Psoas muscle (tissue), 8 donors: Measurements from ENCODE around the gene MYO5B. TPM values are rescaled to one million over a fixed set of nuclear protein-coding genes. Genes with fewer than 3 reads are reported as not detected.
"Not testable (repeated sequence)": the region's sequence is repeated elsewhere in the genome, so short reads cannot be mapped to it uniquely, and the experiment has no call there.

Source experiments
- ATAC-seq, 4 donors: fragments of 200-7000 bp; cut with Tn5 transposase; one replicate each; pipeline ENCODE4 v1.9.1; 2020; ENCODE audit warnings: moderate library complexity in 3 of 4, mild to moderate bottlenecking in 2 of 4
- DNase-seq, 2 donors: peaks; one replicate each; pipeline ENCODE4 v3.0.0-alpha.2; 2020
- H3K27ac ChIP-seq: fragments of 200-600 bp; one replicate; pipeline ENCODE4 v1.8.0; 2022
- H3K27me3 ChIP-seq, 3 donors: fragments of 200-600 bp in 1 of 3; one replicate each; pipeline versions ENCODE4 v1.6.1 to v1.8.0; 2013 to 2022; ENCODE audit warnings: low read length in 2 of 3, mild to moderate bottlenecking in 2 of 3, moderate library complexity in 1 of 3; ENCODE audit not compliant: insufficient read depth in 3 of 3
- H3K36me3 ChIP-seq, 2 donors: fragments of 200-600 bp in 1 of 2; one replicate each; pipeline versions ENCODE4 v1.6.1 to v1.8.0; 2013 to 2022; ENCODE audit warnings: low read depth in 1 of 2, mild to moderate bottlenecking in 1 of 2, moderate library complexity in 1 of 2; ENCODE audit not compliant: insufficient read depth in 1 of 2
- H3K4me1 ChIP-seq: fragments of 200-600 bp; one replicate; pipeline ENCODE4 v1.8.0; 2022
- H3K4me3 ChIP-seq: fragments of 200-600 bp; one replicate; pipeline ENCODE4 v1.8.0; 2022; ENCODE audit warnings: mild to moderate bottlenecking
- H3K9me3 ChIP-seq: fragments of 200-600 bp; one replicate; pipeline ENCODE4 v1.8.0; 2022
- CTCF ChIP-seq: fragments of 200-600 bp; IDR thresholded peaks from one replicate; pipeline ENCODE4 v1.8.0; 2022; ENCODE audit warnings: antibody characterized with exemption
- WGBS, 3 donors: extraction: QIAGEN DNeasy Blood & Tissue Kit; methylation state at CpG; one replicate each; pipeline versions ENCODE4 v1.1.6 to v1.1.7; 2013; 5-methylcytosine and 5-hydroxymethylcytosine counted together
- intact Hi-C, 2 donors: fragments of 100-400 bp; cut with DNase I; formaldehyde crosslinking; loops; one replicate each; pipeline versions ENCODE4 v1.11.0 to v1.14.2; 2022
- polyA plus RNA-seq, 3 donors: library from polyadenylated mRNA; stranded (reverse); fragments of 200-250 nt; gene quantifications; one replicate each; pipeline ENCODE4 v1.2.3, GENCODE V29; 2013
- total RNA-seq, 4 donors: library from RNA; stranded (reverse); fragmentation: NEBNext Ultra II Directional in 2 of 4; extraction: Animal tissue kit (Norgen Biotek cat#: 25700) in 2 of 4; gene quantifications; one replicate each; pipeline versions ENCODE4 v1.2.1 to v1.2.4, GENCODE V29; 2021 to 2023
- donor health status: healthy with polysubstance abuse.
- donor health status: DM: no; HTN: no; CAD: no; lungs with moderate emphysema.
- donor health status: Bipolar disorder and iron deficiency.
- donor health status: healthy.
- donor health status: DM: yes; HTN: yes; CAD: no.
- donor health status: DM: no; HTN: no; CAD: no.
- donor health status: DM: no; HTN: no; CAD: no.
- donor health status: DM: yes; HTN: yes; CAD: no.

MYO5B gene
- total and polyA plus RNA-seq, 7 donors: 0.10 to 1.2 (median 0.44) TPM

- 80 to 85% (median 84%) methylated on average over 5 of the region's 5 CpGs for WGBS, 3 donors
- intact Hi-C loops: no loop called here
- DNase-seq (no peak), ATAC-seq (no peak)
- TF ChIP-seq CTCF: no peak
- H3K4me1 ChIP-seq: no peaks in the 10 kb centered on the region
- peaks cover 5% of the 10 kb centered on the region for H3K9me3 ChIP-seq
- peaks cover 0 to 16% of the 10 kb centered on the region in 2 donors for H3K36me3 ChIP-seq
- H3K27ac ChIP-seq: no peak overlapping the region
- no peak overlapping the region for H3K4me3 ChIP-seq
- no peaks in the 10 kb centered on the region for H3K27me3 ChIP-seq
Observed at GRCh38 chr18:49804096-49804495, 390.9 kb downstream of the MYO5B start.

DNA sequence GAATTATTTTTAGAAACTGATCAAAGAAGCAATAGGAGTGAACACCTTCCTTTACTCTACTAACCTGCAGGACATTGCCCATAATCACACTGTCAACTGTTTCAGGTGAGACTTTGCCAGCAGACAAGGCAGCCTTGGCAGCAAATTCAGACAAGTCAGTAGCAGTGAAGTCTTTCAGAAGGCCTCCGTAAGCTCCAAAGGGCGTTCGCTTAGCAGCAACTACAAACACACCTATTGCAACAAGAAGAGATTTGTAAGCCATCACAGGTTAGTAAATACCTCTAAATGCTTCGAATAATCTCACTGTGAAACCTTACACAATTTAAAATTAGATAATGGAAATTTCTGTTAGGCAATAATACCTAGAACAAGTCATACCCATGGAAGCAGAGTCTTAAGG, 392.3 kb downstream of the MYO5B start:
- no peaks in the 10 kb centered on the region for H3K9me3 ChIP-seq
- H3K27me3 ChIP-seq: no peaks in the 10 kb centered on the region
- no peak overlapping the region for H3K27ac ChIP-seq
- DNase-seq: no peak
- 66 to 82% (median 80%) methylated on average over 4 of the region's 4 CpGs for WGBS, 3 donors
- H3K4me1 ChIP-seq: no peaks in the 10 kb centered on the region
- ATAC-seq: no peak
- intact Hi-C loops: no loop called here
- H3K36me3 ChIP-seq: peaks cover 0 to 23% of the 10 kb centered on the region in 2 donors
- H3K4me3 ChIP-seq: no peak overlapping the region
- no peak for TF ChIP-seq CTCF

GRCh38 chr18:49800491-49800890, 394.5 kb downstream of the MYO5B start:
- H3K27ac ChIP-seq, H3K4me3 ChIP-seq, intact Hi-C loops, H3K27me3 ChIP-seq, H3K9me3 ChIP-seq, DNase-seq, H3K4me1 ChIP-seq, ATAC-seq: not testable (repeated sequence)
- peaks cover 2 to 44% of the 10 kb centered on the region in 2 donors for H3K36me3 ChIP-seq
- WGBS, 3 donors: 92 to 100% (median 95%) methylated on average over 4 of the region's 5 CpGs

GRCh38 chr18:49799806-49800205, 395.1 kb downstream of the MYO5B start:
- intact Hi-C loops, H3K27ac ChIP-seq, H3K27me3 ChIP-seq, DNase-seq, H3K4me1 ChIP-seq, ATAC-seq, H3K9me3 ChIP-seq, H3K4me3 ChIP-seq: not testable (repeated sequence)
- H3K36me3 ChIP-seq: peaks cover 2 to 51% of the 10 kb centered on the region in 2 donors
- 97 to 100% (median 99%) methylated on average over 8 to 19 of the region's 29 CpGs for WGBS, 3 donors

GRCh38 chr18:49798001-49798400, 396.9 kb downstream of the MYO5B start:
- DNase-seq (no peak), ATAC-seq (no peak)
- Histone ChIP-seq H3K36me3 (peaks cover 2 to 69% of the 10 kb centered on the region in 2 donors), H3K27ac (no peak overlapping the region), H3K4me3 (no peak overlapping the region), H3K4me1 (no peaks in the 10 kb centered on the region), H3K27me3 (no peaks in the 10 kb centered on the region), H3K9me3 (no peaks in the 10 kb centered on the region)
- 93 to 95% (median 94%) methylated on average over 4 of the region's 4 CpGs for WGBS, 3 donors
- intact Hi-C loops: no loop called here
- no peak for TF ChIP-seq CTCF
